ENCODE results near the gene TMEM196.
"Not testable (repeated sequence)": the region's sequence is repeated elsewhere in the genome, so short reads cannot be mapped to it uniquely, and the experiment has no call there.

TMEM196 gene

GRCh38 chr7:19705663-19706062 lies 67.8 kb downstream of the TMEM196 start:
- DNase-seq, result no peak

- DNase-seq, result no peak
Observed at GRCh38 chr7:19701471-19701870, 71.9 kb downstream of the TMEM196 start.

GRCh38 chr7:19700936-19701335 lies 72.5 kb downstream of the TMEM196 start:
- DNase-seq, result no peak

DNA sequence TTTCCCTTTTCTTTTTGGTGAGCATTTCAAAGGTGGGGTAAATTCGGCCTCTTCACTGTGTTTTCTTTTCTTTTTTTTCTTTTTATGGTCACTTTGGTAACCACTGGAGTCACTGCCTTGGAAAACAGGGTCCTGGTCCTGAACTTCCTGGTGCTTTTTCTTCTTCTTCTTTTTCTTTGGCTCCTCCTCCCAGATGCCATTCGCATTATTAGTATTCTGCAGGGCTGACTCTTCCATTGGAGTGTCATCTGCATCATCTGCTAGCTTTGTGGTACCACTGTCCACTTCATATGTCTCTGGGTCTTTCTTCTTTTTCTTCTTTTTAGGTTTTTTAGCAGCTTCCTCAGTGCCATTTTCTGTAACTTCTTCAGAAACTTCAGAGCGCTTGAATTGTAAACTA lies 75.1 kb downstream of the TMEM196 start:
- no peak for DNase-seq

DNA sequence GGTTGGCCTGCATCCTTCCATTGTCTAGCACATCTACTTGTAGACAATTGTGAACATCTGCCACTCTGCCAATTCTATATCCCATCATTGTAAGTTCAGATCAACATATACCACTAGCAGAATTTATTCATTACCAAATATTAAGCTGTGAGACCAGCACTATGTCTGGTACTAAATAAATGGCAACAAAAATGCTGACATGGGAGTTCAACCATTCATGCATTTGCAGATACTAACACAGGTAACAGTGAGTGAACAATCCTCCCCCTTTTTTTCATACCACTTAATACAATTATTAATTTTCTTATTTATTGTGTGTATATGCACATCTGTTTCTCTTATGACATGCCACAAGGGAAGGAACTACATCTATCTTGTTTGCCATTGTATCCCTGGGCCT lies 76.5 kb downstream of the TMEM196 start:
- DNase-seq, result no peak

DNA sequence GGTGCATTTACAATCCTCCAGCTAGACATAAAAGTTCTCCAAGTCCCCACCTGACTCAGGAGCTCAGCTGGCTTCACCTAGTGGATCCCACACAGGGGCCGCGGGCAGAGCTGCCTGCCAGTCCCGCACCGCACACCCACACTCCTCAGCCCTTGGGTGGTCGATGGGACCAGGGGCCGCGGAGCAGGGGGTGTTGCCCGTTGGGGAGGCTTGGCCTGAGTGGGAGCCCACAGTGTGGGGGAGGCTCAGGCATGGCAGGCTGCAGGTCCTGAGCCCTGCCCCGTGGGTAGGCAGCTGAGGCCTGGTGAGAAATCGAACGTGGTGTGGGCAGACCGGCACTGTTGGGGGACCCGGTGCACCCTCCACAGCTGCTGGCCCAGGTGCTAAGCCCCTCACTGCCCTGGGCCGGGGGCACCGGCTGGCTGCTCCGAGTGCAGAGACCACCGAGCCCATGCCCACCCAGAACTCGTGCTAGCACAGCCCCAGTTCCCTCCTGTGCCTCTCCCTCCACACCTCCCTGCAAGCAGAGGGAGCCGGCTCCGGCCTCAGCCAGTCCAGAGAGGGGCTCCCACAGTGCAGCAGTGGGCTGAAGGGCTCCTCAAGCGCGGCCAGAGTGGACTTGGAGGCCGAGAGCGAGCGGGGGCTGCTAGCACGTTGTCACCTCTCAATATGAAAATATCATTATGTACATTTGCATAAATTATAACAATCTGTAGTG lies 81.1 kb downstream of the TMEM196 start:
- DNase-seq, result no peak

DNA sequence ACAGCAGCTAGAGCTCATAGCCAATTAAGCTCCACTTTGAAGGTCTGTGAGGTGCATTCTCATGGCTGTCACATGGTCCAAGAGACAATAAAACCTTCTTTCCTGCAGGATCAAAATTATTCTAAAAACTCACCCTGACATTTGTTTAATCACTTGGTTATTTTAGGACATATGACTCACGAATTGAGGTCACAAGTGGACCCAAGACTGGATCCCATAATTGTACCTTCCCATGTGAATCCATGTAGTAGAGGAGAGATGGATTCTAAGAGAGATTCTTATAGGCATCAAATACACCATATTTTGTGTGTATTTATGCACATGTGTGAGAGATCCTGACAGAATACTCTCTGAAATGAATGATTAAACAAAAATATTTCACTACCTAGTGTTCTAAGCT lies 82.7 kb downstream of the TMEM196 start:
- no peak for DNase-seq

- DNase-seq, result not testable (repeated sequence)
Observed at GRCh38 chr7:19689130-19689529, 84.3 kb downstream of the TMEM196 start.

DNA sequence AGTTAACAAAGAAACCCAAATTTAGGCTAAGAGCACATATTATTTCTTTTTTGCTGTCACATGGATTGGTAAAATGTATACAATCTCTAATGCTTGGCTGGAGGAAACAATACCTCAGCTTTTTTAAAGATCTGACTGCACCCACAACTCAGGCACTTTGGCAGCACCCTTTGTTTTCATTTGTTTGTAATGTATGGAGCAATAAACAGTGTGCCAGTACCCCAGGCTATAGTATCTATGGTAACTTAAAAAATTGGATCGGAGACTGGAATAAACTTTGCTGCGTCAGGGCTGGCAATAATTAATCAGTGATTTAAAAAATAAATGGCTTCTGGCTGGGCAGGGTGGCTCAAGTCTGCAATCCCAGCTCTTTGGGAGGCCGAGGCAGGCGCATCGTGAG lies 91.8 kb downstream of the TMEM196 start:
- no peak for DNase-seq

DNA sequence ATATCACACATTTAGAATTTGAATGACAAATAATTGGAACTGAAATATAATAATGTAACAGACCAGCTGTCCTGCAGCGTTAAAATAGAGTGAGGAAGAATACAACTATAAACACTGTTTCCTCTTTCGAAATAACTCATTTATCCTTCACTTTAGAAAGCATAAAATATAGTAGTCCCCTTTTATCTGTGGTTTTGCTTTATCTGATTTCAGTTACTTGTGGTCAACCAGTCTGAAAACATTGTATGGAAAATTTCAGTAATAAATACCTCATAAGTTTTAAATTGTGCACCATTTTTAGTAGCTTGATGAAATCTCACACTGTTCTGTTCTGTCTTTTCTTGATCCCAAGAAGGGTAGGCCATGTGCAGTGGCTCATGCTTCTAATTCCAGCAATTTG lies 96.2 kb downstream of the TMEM196 start:
- DNase-seq, result peak; percentile 97

DNA sequence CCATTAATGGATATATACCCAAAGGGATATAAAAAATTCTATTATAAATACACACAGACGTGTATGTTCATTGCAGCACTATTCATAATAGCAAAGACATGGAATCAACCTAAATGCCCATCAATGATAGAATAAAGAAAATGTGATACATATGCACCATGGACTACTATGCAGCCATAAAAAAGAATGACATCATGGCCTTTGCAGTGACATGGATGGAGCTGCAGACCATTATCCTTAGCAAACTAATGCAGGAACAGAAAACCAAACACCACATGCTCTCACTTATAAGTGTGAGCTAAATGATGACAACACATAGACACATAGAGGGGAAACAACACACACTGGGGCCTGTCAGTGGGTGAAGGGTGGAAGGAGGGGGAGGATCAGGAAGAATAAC lies 97.6 kb downstream of the TMEM196 start:
- DNase-seq, result no peak

DNA sequence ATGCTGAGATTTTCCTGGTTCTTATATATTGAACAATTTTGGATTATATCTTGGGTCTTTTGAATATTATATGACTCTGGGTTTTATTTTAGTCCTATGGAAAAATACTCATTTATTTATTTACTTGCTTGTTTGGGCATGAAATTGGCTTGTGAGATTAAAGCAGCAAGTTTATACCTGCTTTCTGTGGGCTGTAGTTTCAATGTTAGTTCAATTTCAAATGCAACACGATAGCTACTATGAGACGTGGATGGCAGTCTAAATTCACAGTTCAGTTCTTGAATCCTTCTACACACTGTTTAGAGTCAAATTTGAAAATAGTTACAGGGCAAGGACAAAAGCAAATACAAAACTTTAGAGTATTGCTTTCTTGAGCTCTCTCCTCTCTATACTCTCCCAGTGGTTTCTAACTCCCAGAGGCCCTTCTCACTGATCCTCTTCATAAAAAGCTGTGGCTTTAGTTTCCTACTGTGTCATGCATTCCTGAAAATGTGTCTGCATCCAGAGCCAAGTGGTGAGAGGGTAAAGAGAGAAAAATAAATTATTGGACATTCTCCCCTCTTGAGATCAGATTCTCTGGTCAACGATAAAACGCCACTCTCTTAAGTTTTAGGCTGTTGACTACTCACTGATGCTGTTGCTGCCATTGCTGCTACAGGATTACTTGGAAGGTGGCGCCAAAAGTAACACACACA lies 99.0 kb downstream of the TMEM196 start:
- no peak for DNase-seq

DNA sequence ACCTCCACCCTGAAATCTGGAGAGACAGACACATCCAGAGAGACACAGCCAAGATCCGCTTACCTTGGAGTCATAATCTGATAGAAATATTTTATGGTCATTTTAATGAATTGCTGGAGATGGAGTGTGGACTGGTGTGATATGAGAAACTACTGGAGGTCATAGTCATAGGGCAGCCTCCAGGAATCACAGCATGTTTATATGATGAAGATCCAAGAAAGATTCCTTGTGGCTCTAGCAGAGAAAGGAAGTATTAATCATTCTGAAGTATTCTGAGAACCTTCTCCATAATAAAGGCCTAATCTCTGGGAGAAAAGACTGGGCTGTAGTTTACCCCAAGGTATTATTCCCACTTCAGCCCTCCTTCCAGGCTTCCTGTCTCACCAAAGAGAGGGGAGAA lies 102.6 kb downstream of the TMEM196 start:
- DNase-seq, result no peak
